Thyroid gland (tissue), 4 donors: ENCODE measurements around the gene SSH3. TPM values are rescaled to one million over a fixed set of nuclear protein-coding genes. Genes with fewer than 3 reads are reported as not detected.

Source experiments
- DNase-seq, 2 donors: peaks; one replicate each; pipeline ENCODE4 v3.0.0-alpha.2; 2019
- H3K27ac ChIP-seq, 3 donors: fragments of 200-600 bp; sonication (generic); 1 replicate in 2 of 3; 2 replicates in 1 of 3; pipeline ENCODE4 v1.5.1; 2016 to 2019; ENCODE audit warnings: mild to moderate bottlenecking in 1 of 3, moderate library complexity in 1 of 3
- H3K27me3 ChIP-seq: fragments of 200-600 bp; sonication (generic); one replicate; pipeline ENCODE4 v1.5.1; 2019
- H3K36me3 ChIP-seq, 2 donors: fragments of 200-600 bp; sonication (generic); one replicate each; pipeline ENCODE4 v1.5.1; 2016 to 2019
- H3K4me1 ChIP-seq, 2 donors: fragments of 200-600 bp; sonication (generic); one replicate each; pipeline ENCODE4 v1.5.1; 2017 to 2019
- H3K4me3 ChIP-seq, 3 donors: fragments of 200-600 bp; sonication (generic); replicated peaks in 1 of 3; 1 replicate in 2 of 3; 2 replicates in 1 of 3; pipeline ENCODE4 v1.5.1; 2016; ENCODE audit warnings: mild to moderate bottlenecking in 1 of 3
- H3K9me3 ChIP-seq: fragments of 200-600 bp; sonication (generic); one replicate; pipeline ENCODE4 v1.5.1; 2017
- CTCF ChIP-seq, 6 experiments: fragments of 200-600 bp in 3 of 6; fragments of 450-650 bp in 3 of 6; sonication (generic) in 3 of 6; IDR thresholded peaks; one replicate each; pipeline ENCODE4 v1.5.1; 2016 to 2019; ENCODE audit warnings: antibody characterized with exemption in 6 of 6, mild to moderate bottlenecking in 2 of 6, inconsistent platforms in 1 of 6, moderate library complexity in 1 of 6
- POLR2A ChIP-seq, 2 donors: fragments of 450-650 bp; IDR thresholded peaks; one replicate each; pipeline ENCODE4 v1.6.1; 2017; ENCODE audit warnings: antibody characterized with exemption in 2 of 2, mild to moderate bottlenecking in 2 of 2, moderate library complexity in 1 of 2
- WGBS, 2 donors: methylation state at CpG; one replicate each; pipeline ENCODE4 v1.1.5; 2017; 5-methylcytosine and 5-hydroxymethylcytosine counted together
- intact Hi-C: fragments of 100-400 bp; cut with DNase I; formaldehyde crosslinking; loops from one replicate; pipeline ENCODE4 v1.15.1; 2023
- total RNA-seq, 4 donors: library from RNA; depleted of rRNA; stranded (reverse); fragments of >200 nt; gene quantifications; one replicate each; pipeline ENCODE4 v1.2.3, GENCODE V29; 2016

SSH3 gene
- total RNA-seq, 4 donors from 2014 or later = 50.5 to 59.9 (median 54.4) TPM

- Histone ChIP-seq H3K27ac (no peak overlapping the region), H3K27me3 (no peaks in the 10 kb centered on the region), H3K4me1 (peaks cover 10 to 12% of the 10 kb centered on the region in 2 donors), H3K36me3 (peaks cover 15 to 21% of the 10 kb centered on the region in 2 donors), H3K9me3 (no peaks in the 10 kb centered on the region), H3K4me3 (no peak overlapping the region)
- 84 to 91% methylated on average over 10 to 12 of the region's 12 CpGs for WGBS, 2 donors
- intact Hi-C loops = no loop called here
- no peak for TF ChIP-seq CTCF (IDR thresholded peaks at IDR 0.05)
- DNase-seq = no peak
Measured at GRCh38 chr11:67307545-67308001, 4.2 kb downstream of the SSH3 start.

DNA sequence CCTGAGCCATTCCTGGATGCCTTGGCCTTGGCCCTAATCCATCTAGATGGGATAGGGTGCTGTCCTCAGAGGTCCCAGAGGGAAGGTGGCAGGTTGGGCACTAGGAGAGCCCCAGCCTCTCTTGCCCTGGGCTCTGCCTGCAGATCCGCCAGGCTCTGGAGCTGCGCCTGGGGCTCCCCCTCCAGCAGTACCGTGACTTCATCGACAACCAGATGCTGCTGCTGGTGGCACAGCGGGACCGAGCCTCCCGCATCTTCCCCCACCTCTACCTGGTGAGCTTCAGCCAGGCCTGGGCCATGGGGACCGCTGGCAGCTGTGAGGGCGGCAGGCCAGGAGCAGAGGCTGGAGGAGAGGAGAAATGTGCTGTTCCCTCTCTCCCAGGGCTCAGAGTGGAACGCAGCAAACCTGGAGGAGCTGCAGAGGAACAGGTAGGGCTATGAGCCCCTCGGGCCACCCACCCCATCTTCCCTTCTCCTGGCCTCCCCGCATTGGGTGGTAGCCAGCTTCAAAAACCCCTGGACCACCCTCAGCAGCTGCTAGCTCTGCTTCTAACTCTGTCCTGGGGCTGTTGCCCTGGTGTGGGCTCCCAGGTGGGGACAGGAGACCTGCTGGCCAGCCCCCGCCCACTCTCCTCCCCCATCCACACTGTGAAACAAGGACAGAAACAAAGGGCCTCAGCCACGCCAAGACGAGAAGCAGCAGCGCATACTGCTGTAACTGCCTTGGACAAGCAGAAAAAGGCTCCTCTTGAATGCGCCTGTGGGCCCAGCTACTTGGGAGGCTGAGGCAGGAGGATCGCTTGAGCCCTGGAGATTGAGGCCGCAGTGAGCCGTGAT is 4.9 kb downstream of the SSH3 start:
- TF ChIP-seq CTCF (IDR thresholded peaks at IDR 0.05) = no peak
- TF ChIP-seq POLR2A (IDR thresholded peaks at IDR 0.05) = no peak
- H3K4me3 ChIP-seq = no peak overlapping the region
- DNase-seq = no peak
- peaks cover 15 to 21% of the 10 kb centered on the region in 2 donors for H3K36me3 ChIP-seq
- H3K9me3 ChIP-seq = no peaks in the 10 kb centered on the region
- 93 to 95% methylated on average over 11 to 18 of the region's 20 CpGs for WGBS, 2 donors
- H3K27ac ChIP-seq = no peak overlapping the region
- no peaks in the 10 kb centered on the region for H3K27me3 ChIP-seq
- H3K4me1 ChIP-seq = peaks cover 9 to 10% of the 10 kb centered on the region in 2 donors
- intact Hi-C loops = no loop called here

GRCh38 chr11:67309166-67309565 is 5.8 kb downstream of the SSH3 start:
- Histone ChIP-seq H3K9me3 (no peaks in the 10 kb centered on the region), H3K27ac (no peak overlapping the region), H3K36me3 (peaks cover 15 to 21% of the 10 kb centered on the region in 2 donors), H3K4me3 (no peak overlapping the region), H3K27me3 (no peaks in the 10 kb centered on the region), H3K4me1 (peaks cover 7% of the 10 kb centered on the region in 2 donors)
- no peak for DNase-seq
- WGBS, 2 donors = 94 to 100% methylated on average over 4 to 9 of the region's 11 CpGs
- TF ChIP-seq CTCF (IDR thresholded peaks at IDR 0.05) (no peak), POLR2A (IDR thresholded peaks at IDR 0.05) (no peak)
- intact Hi-C loops = no loop called here

- Histone ChIP-seq H3K4me1 (peaks cover 2 to 3% of the 10 kb centered on the region in 2 donors), H3K27me3 (no peaks in the 10 kb centered on the region), H3K27ac (no peak overlapping the region), H3K9me3 (no peaks in the 10 kb centered on the region), H3K4me3 (no peak overlapping the region), H3K36me3 (peaks cover 15 to 21% of the 10 kb centered on the region in 2 donors)
- intact Hi-C loops = no loop called here
- 75 to 95% methylated on average over 5 to 7 of the region's 14 CpGs for WGBS, 2 donors
- no peak for DNase-seq
- no peak for TF ChIP-seq POLR2A (IDR thresholded peaks at IDR 0.05)
- no peak for TF ChIP-seq CTCF (IDR thresholded peaks at IDR 0.05)
Measured at GRCh38 chr11:67309661-67310061, 6.3 kb downstream of the SSH3 start.
